ENCODE measurements around the gene GGT6.

Gene GGT6

GRCh38 chr17:4520894-4521600, 39.3 kb downstream of the GGT6 start:
- no peak for TF ChIP-seq CTCF (IDR thresholded peaks at IDR 0.05; ENCODE audit: insufficient read depth, low read depth, low read length, missing control alignments)
- no peak overlapping the region for H3K4me3 ChIP-seq (ENCODE audit: low read length)
- peak; percentile 90 for DNase-seq (ENCODE audit: low read depth)

GRCh38 chr17:4520060-4520893, 40.1 kb downstream of the GGT6 start:
- no peak for DNase-seq (ENCODE audit: low read depth)
- TF ChIP-seq CTCF (IDR thresholded peaks at IDR 0.05; ENCODE audit: insufficient read depth, low read depth, low read length, missing control alignments): no peak

GRCh38 chr17:4519361-4519788, 41.0 kb downstream of the GGT6 start:
- DNase-seq (ENCODE audit: low read depth): no peak
- TF ChIP-seq CTCF (IDR thresholded peaks at IDR 0.05; ENCODE audit: insufficient read depth, low read depth, low read length, missing control alignments): no peak
- H3K4me3 ChIP-seq (ENCODE audit: low read length): no peak overlapping the region

More at GRCh38 chr17:4520060-4520893, 40.1 kb downstream of the GGT6 start:
- no peak overlapping the region for H3K4me3 ChIP-seq (ENCODE audit: low read length)

- no peak for TF ChIP-seq CTCF (IDR thresholded peaks at IDR 0.05; ENCODE audit: insufficient read depth, low read depth, low read length, missing control alignments)
- DNase-seq (ENCODE audit: low read depth): no peak
- no peak overlapping the region for H3K4me3 ChIP-seq (ENCODE audit: low read length)
Measured at GRCh38 chr17:4518901-4519300, 41.5 kb downstream of the GGT6 start.

- no peak for TF ChIP-seq CTCF (IDR thresholded peaks at IDR 0.05; ENCODE audit: insufficient read depth, low read depth, low read length, missing control alignments)
- DNase-seq (ENCODE audit: low read depth): no peak
- H3K4me3 ChIP-seq (ENCODE audit: low read length): no peak overlapping the region
Measured at GRCh38 chr17:4516735-4517134, 43.6 kb downstream of the GGT6 start.

GRCh38 chr17:4515501-4515900, 44.9 kb downstream of the GGT6 start:
- TF ChIP-seq CTCF (IDR thresholded peaks at IDR 0.05; ENCODE audit: insufficient read depth, low read depth, low read length, missing control alignments): no peak
- no peak for DNase-seq (ENCODE audit: low read depth)
- H3K4me3 ChIP-seq (ENCODE audit: low read length): no peak overlapping the region

Measured in epithelial cell of esophagus (primary cell).